Subcutaneous abdominal adipose tissue (tissue), 5 donors: ENCODE measurements around the gene RGS13.
"Not testable (repeated sequence)": the region's sequence is repeated elsewhere in the genome, so short reads cannot be mapped to it uniquely, and the experiment has no call there.

Source experiments
- H3K27ac ChIP-seq: one replicate; pipeline ENCODE4 v1.7.0; 2013; ENCODE audit warnings: low read depth, mild to moderate bottlenecking, inconsistent platforms, low read length, moderate library complexity
- H3K27me3 ChIP-seq, 5 donors: one replicate each; pipeline ENCODE4 v1.7.0; 2013; ENCODE audit warnings: low read length in 5 of 5, inconsistent platforms in 1 of 5; ENCODE audit not compliant: control insufficient read depth in 5 of 5, insufficient read depth in 4 of 5
- H3K36me3 ChIP-seq, 5 donors: one replicate each; pipeline ENCODE4 v1.7.0; 2013; ENCODE audit warnings: low read length in 5 of 5; ENCODE audit not compliant: control insufficient read depth in 5 of 5, insufficient read depth in 5 of 5
- H3K4me1 ChIP-seq, 5 donors: one replicate each; pipeline ENCODE4 v1.7.0; 2013; ENCODE audit warnings: low read length in 5 of 5, mild to moderate bottlenecking in 3 of 5, moderate library complexity in 1 of 5; ENCODE audit not compliant: control insufficient read depth in 5 of 5, insufficient read depth in 5 of 5
- H3K4me3 ChIP-seq, 5 donors: one replicate each; pipeline ENCODE4 v1.7.0; 2013; ENCODE audit warnings: low read length in 5 of 5, low read depth in 1 of 5
- H3K9ac ChIP-seq, 5 donors: one replicate each; pipeline ENCODE4 v1.7.0; 2013; ENCODE audit warnings: low read length in 5 of 5, mild to moderate bottlenecking in 4 of 5, moderate library complexity in 3 of 5
- H3K9me3 ChIP-seq, 5 donors: one replicate each; pipeline ENCODE4 v1.7.0; 2013; ENCODE audit warnings: low read length in 5 of 5; ENCODE audit not compliant: control insufficient read depth in 5 of 5
- donor health status: healthy.
- donor health status: healthy.
- donor health status: healthy.
- donor health status: healthy.
- donor health status: healthy.

RGS13 gene

DNA sequence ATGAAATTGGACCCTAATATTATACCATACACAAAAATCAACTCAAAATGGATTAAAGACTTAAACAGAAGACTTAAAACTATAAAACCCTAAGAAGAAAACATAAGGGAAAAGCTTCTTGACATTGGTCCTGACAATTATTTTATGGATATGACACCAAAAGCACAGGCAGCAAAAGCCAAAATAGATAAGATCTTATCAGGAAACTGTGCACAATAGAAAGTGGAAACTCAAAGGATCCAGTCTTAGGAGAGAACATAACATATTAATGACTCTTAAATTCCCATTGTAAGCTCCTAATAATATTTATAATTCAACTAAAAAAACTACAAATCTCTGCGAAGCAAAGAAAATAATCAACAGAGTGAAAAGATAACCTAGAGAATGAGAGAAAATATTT is 39.8 kb downstream of the RGS13 start:
- no peaks in the 10 kb centered on the region for H3K36me3 ChIP-seq
- H3K27me3 ChIP-seq: no peaks in the 10 kb centered on the region
- no peak overlapping the region for H3K27ac ChIP-seq
- no peaks in the 10 kb centered on the region for H3K9me3 ChIP-seq
- no peak overlapping the region for H3K9ac ChIP-seq
- H3K4me3 ChIP-seq: no peak overlapping the region
- H3K4me1 ChIP-seq: no peaks in the 10 kb centered on the region

DNA sequence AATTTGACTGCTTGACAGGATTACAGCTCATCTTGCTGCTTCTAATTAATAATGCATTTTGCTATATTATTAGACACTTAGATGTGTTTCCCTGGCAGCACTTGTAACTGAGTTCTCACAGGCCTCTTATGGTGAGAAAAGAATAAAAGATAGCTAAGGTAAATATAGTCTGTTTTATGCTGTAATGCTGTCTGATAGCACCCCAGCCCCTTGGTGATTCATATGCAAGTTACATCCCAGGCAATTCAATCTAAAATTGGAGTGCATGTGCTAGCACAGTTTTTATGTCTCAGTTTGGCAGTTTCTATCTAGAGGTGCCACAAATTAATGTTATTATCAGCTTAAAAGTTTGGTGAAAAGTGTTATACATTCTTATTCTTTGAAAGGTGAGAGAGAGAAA is 42.2 kb downstream of the RGS13 start:
- no peak overlapping the region for H3K9ac ChIP-seq
- H3K27ac ChIP-seq: no peak overlapping the region
- H3K4me3 ChIP-seq: no peak overlapping the region
- H3K4me1 ChIP-seq: no peaks in the 10 kb centered on the region
- no peaks in the 10 kb centered on the region for H3K9me3 ChIP-seq
- H3K36me3 ChIP-seq: no peaks in the 10 kb centered on the region
- no peaks in the 10 kb centered on the region for H3K27me3 ChIP-seq

GRCh38 chr1:192682335-192682734 is 46.4 kb downstream of the RGS13 start:
- H3K36me3 ChIP-seq: no peaks in the 10 kb centered on the region
- no peaks in the 10 kb centered on the region for H3K27me3 ChIP-seq

GRCh38 chr1:192683081-192683480 is 47.1 kb downstream of the RGS13 start:
- not testable (repeated sequence) for H3K36me3 ChIP-seq, H3K9me3 ChIP-seq, H3K9ac ChIP-seq, H3K27me3 ChIP-seq, H3K4me1 ChIP-seq, H3K27ac ChIP-seq, H3K4me3 ChIP-seq

More at GRCh38 chr1:192682335-192682734, 46.4 kb downstream of the RGS13 start:
- Histone ChIP-seq H3K4me1 (no peaks in the 10 kb centered on the region), H3K9ac (no peak overlapping the region), H3K9me3 (peaks cover 0 to 6% (median 0%) of the 10 kb centered on the region in 5 donors), H3K4me3 (no peak overlapping the region), H3K27ac (no peak overlapping the region)

- Histone ChIP-seq H3K36me3 (no peaks in the 10 kb centered on the region), H3K4me1 (no peaks in the 10 kb centered on the region), H3K9ac (no peak overlapping the region), H3K9me3 (peaks cover 0 to 3% (median 0%) of the 10 kb centered on the region in 5 donors), H3K27me3 (no peaks in the 10 kb centered on the region), H3K27ac (no peak overlapping the region), H3K4me3 (no peak overlapping the region)
Measured at GRCh38 chr1:192689459-192689858, 53.5 kb downstream of the RGS13 start.

DNA sequence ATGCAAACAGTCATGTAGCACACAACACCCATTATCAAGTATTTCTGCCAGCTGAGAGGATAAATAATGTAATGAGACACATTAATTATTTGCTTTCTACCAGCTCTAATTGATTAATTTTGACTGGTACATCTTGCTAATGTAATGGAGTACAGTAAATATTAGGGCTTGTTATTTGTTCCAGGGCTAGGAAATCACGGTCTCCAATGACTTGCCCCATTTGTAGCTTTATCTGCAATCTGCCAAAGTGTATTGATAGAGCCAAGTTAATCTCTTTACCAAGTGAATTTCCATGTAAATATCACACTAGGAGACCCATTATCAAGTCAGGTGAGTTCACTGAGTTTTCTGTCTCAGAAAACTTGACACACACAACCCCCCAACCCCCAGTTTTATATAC is 55.1 kb downstream of the RGS13 start:
- no peaks in the 10 kb centered on the region for H3K36me3 ChIP-seq
- H3K9ac ChIP-seq: no peak overlapping the region
- no peak overlapping the region for H3K4me3 ChIP-seq
- H3K4me1 ChIP-seq: no peaks in the 10 kb centered on the region
- no peak overlapping the region for H3K27ac ChIP-seq
- peaks cover 0 to 3% (median 0%) of the 10 kb centered on the region in 5 donors for H3K9me3 ChIP-seq
- no peaks in the 10 kb centered on the region for H3K27me3 ChIP-seq

DNA sequence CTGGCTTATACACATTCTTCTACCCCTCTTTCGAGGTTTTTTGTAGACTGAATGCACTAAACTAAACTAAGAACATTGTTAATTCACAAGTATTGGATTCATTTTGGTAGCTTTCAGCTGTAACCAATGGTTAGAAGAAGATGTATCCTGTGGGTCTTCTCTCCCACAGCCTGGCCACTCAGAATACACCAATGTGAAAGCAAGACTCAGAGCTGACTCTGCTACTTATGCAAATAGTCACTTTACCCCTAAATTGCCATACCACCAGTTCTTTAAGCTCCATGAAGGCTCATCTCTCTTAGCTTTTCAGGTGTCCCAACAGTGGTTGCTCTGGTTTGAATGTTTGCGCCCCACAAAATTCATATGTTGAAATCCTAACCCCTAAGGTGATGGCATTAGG is 60.1 kb downstream of the RGS13 start:
- H3K4me3 ChIP-seq: no peak overlapping the region
- H3K36me3 ChIP-seq: no peaks in the 10 kb centered on the region
- H3K27ac ChIP-seq: no peak overlapping the region
- no peak overlapping the region for H3K9ac ChIP-seq
- no peaks in the 10 kb centered on the region for H3K4me1 ChIP-seq
- H3K27me3 ChIP-seq: no peaks in the 10 kb centered on the region
- peaks cover 0 to 3% (median 0%) of the 10 kb centered on the region in 5 donors for H3K9me3 ChIP-seq

DNA sequence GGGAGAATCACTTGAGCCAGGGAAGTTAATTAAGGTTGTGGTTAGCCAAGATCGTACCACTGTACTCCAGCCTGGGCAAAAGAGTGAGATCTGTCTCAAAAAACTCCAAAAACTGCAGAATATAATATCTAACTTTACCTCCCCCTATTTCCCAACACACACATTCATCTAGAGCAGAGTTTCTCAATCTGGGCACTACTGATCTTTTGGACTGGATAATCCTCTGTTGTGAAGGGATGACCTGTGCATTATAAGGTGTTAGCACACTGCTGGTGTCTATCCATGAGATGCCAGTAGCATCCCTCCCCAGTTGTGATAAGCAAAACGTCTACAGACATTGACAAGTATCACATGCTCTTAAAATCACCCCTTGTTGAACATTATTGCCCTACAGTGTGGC is 61.8 kb downstream of the RGS13 start:
- no peak overlapping the region for H3K4me3 ChIP-seq
- H3K27ac ChIP-seq: no peak overlapping the region
- no peaks in the 10 kb centered on the region for H3K36me3 ChIP-seq
- peaks cover 0 to 3% (median 0%) of the 10 kb centered on the region in 5 donors for H3K9me3 ChIP-seq
- no peaks in the 10 kb centered on the region for H3K27me3 ChIP-seq
- no peaks in the 10 kb centered on the region for H3K4me1 ChIP-seq
- H3K9ac ChIP-seq: no peak overlapping the region

GRCh38 chr1:192698731-192699130 is 62.8 kb downstream of the RGS13 start:
- Histone ChIP-seq H3K36me3 (no peaks in the 10 kb centered on the region), H3K9me3 (no peaks in the 10 kb centered on the region), H3K27me3 (no peaks in the 10 kb centered on the region), H3K9ac (no peak overlapping the region), H3K4me3 (no peak overlapping the region), H3K27ac (no peak overlapping the region), H3K4me1 (no peaks in the 10 kb centered on the region)

DNA sequence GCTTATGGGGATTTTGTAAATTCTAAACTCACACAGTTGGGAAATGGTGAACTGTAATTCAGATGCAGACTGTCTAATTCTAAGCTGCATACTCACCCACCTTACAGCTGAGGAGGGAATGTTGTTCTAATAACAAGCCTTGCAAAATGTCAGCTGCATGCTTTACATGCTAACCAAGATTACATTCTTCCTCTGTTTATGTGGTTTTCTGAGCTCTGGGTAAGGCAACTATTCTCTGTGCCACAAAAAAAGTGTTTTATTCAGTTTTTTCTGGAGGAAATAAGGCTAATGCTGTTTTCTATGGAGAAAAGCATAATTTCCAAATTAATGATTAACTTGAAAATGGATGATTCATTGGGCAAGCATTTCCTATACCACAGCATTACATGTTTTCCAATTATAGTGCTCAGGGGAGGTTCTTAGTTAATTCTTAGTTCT is 64.9 kb downstream of the RGS13 start:
- Histone ChIP-seq H3K27me3 (no peaks in the 10 kb centered on the region), H3K36me3 (no peaks in the 10 kb centered on the region), H3K9ac (no peak overlapping the region), H3K4me1 (no peaks in the 10 kb centered on the region), H3K4me3 (no peak overlapping the region), H3K9me3 (no peaks in the 10 kb centered on the region), H3K27ac (no peak overlapping the region)
